ENCODE data around the gene POU3F1. TPM values are rescaled to one million over a fixed set of nuclear protein-coding genes. Genes with fewer than 3 reads are reported as not detected.

POU3F1 gene
- total and polyA plus RNA-seq, 2 of the 4 experiments (the other 2 are of a cell fraction) = not detected

GRCh38 chr1:38083541-38083940 is 36.9 kb upstream of the POU3F1 start:
- intact Hi-C loops (cut with micrococcal nuclease) = no loop called here
- ChIA-PET CTCF (no interaction called here), POLR2A (ENCODE audit: unreplicated experiment) (no interaction called here)
- Histone ChIP-seq H3K18ac (ENCODE audit: low read depth, low read length) (no peak overlapping the region), H2AK5ac (ENCODE audit: low read depth, low read length) (no peak overlapping the region), H4K5ac (ENCODE audit: low read depth, low read length) (no peak overlapping the region), H3K27ac (ENCODE audit: insufficient read depth, low read length) (no peak overlapping the region), H2AFZ (replicated peaks; ENCODE audit: low read length, poor library complexity) (no peak overlapping the region), H3K4me2 (ENCODE audit: low read depth, low read length) (no peak overlapping the region), H3K9ac (ENCODE audit: low read depth, low read length) (no peak overlapping the region), H2BK120ac (ENCODE audit: low read depth, low read length) (no peak overlapping the region), H2BK15ac (ENCODE audit: low read depth, low read length) (no peak overlapping the region), H3K27me3 (ENCODE audit: control insufficient read depth, insufficient read depth, low read length) (peaks cover 4% of the 10 kb centered on the region; the same call in 1 of the 2 replicates), H2BK5ac (ENCODE audit: low read depth, low read length, poor library complexity, severe bottlenecking) (no peak overlapping the region), H3K4ac (ENCODE audit: low read depth, low read length) (no peak overlapping the region), H3K79me1 (ENCODE audit: low read depth in 1 of 2, low read length in 2 of 2) (no peaks in the 10 kb centered on the region), H3K4me3 (ENCODE audit: insufficient read depth, low read depth, low read length) (no peak overlapping the region), H3K4me1 (ENCODE audit: control insufficient read depth, insufficient read depth, low read length) (no peaks in the 10 kb centered on the region), H3K14ac (replicated peaks; ENCODE audit: low read depth, low read length) (no peak overlapping the region), H2AK9ac (replicated peaks; ENCODE audit: low read depth, low read length, poor library complexity) (no peak overlapping the region), H3K56ac (ENCODE audit: extremely low read depth, insufficient read depth, low read length) (no peak overlapping the region), H4K91ac (ENCODE audit: insufficient read depth, low read depth, low read length) (no peak overlapping the region), H3K9me3 (ENCODE audit: control insufficient read depth, insufficient read depth, low read length) (no peaks in the 10 kb centered on the region), H3K9me1 (ENCODE audit: insufficient read depth, low read length) (no peaks in the 10 kb centered on the region), H4K8ac (ENCODE audit: low read depth in 2 of 2, low read length in 2 of 2) (no peak overlapping the region), H2BK20ac (ENCODE audit: low read depth, low read length) (no peak overlapping the region), H3K36me3 (ENCODE audit: control insufficient read depth, insufficient read depth, low read length) (no peaks in the 10 kb centered on the region), H4K20me1 (ENCODE audit: insufficient read depth, low read length) (no peaks in the 10 kb centered on the region; the same call in 1 of the 2 replicates), H3K23ac (ENCODE audit: low read depth, low read length) (no peak overlapping the region)
- BruUV-seq (replicated peaks) = no TSS peak
- TF ChIP-seq RFX5 (IDR thresholded peaks at IDR 0.05; ENCODE audit: low read depth, low read length) (no peak), SMC3 (IDR thresholded peaks at IDR 0.05; ENCODE audit: low read depth, low read length) (no peak), POLR2A (IDR thresholded peaks at IDR 0.05; ENCODE audit: low read depth, low read length) (no peak), MAZ (IDR thresholded peaks at IDR 0.05; ENCODE audit: borderline replicate concordance, low read depth, low read length) (no peak), CTCF (conservative IDR thresholded peaks at IDR 0.05; ENCODE audit: low read depth, low read length) (no peak)
- in situ Hi-C loops (cut with MboI; ENCODE audit: low sequenced_read_pairs) = no loop called here
- no peak for ATAC-seq (ENCODE audit: low read depth)
- DNase-seq = no peak
- dilution Hi-C loops (cut with HindIII; ENCODE audit: low sequenced_read_pairs, unreplicated experiment) = no loop called here
- 0% methylated on average over 2 of the region's 7 CpGs; no CpG with 5 or more reads in 1 of the 2 experiments for WGBS, 2 experiments (ENCODE audit: extremely low coverage in 2 of 2, insufficient read length in 1 of 2)
